GM11168 (cell line): ENCODE data around the gene UBB.

Experiments used
- in situ Hi-C: fragments of 300-500 bp; cut with MboI; formaldehyde crosslinking; loops from one replicate; pipeline ENCODE4 v1.12.0; 2022; ENCODE audit warnings: low sequenced_read_pairs; ENCODE audit not compliant: unreplicated experiment

UBB gene

GRCh38 chr17:16415031-16415924 is 34.4 kb downstream of the UBB start, which contains the start of gene TRPV2:
Gene TRPV2, plus strand, starts transcription at chr17:16415571. Its CDS starts 2,098 bp downstream, at chr17:16417669.
- in situ Hi-C loops, result loop anchor here (5.0 kb wide), 1 partner anchor 38 kb away; no protein-coding TSS in a partner anchor

GRCh38 chr17:16417399-16417798 is 36.5 kb downstream of the UBB start:
- in situ Hi-C loops, result loop anchor here (5.0 kb wide), 1 partner anchor 40 kb away; no protein-coding TSS in a partner anchor

- in situ Hi-C loops, result loop anchor here (5.0 kb wide), 1 partner anchor 41 kb away; no protein-coding TSS in a partner anchor
These were observed 37.2 kb downstream of the UBB start for GRCh38 chr17:16417896-16418684.

GRCh38 chr17:16418685-16419068 is 37.8 kb downstream of the UBB start:
- in situ Hi-C loops, result loop anchor here (5.0 kb wide), 1 partner anchor 41 kb away; no protein-coding TSS in a partner anchor

- in situ Hi-C loops, result loop anchor here (5.0 kb wide), 1 partner anchor 42 kb away; no protein-coding TSS in a partner anchor
These were observed 38.4 kb downstream of the UBB start for GRCh38 chr17:16419074-16419928.

GRCh38 chr17:16419929-16420271 is 39.0 kb downstream of the UBB start:
- in situ Hi-C loops, result loop anchor here (5.0 kb wide), 1 partner anchor 43 kb away; no protein-coding TSS in a partner anchor

GRCh38 chr17:16422416-16422815 is 41.5 kb downstream of the UBB start:
- in situ Hi-C loops, result no loop called here

- in situ Hi-C loops, result no loop called here
These were observed 42.5 kb downstream of the UBB start for GRCh38 chr17:16423226-16423872.

GRCh38 chr17:16425202-16425601 is 44.3 kb downstream of the UBB start:
- in situ Hi-C loops, result no loop called here

- in situ Hi-C loops, result no loop called here
These were observed 45.1 kb downstream of the UBB start for GRCh38 chr17:16425698-16426659.

GRCh38 chr17:16427020-16427419 is 46.1 kb downstream of the UBB start:
- in situ Hi-C loops, result no loop called here

- in situ Hi-C loops, result no loop called here
These were observed 47.4 kb downstream of the UBB start for GRCh38 chr17:16428098-16428882.

- in situ Hi-C loops, result no loop called here
These were observed 48.2 kb downstream of the UBB start for GRCh38 chr17:16429083-16429482.

- in situ Hi-C loops, result no loop called here
These were observed 49.8 kb downstream of the UBB start for GRCh38 chr17:16430650-16431049.

GRCh38 chr17:16432017-16432416 is 51.1 kb downstream of the UBB start:
- in situ Hi-C loops, result no loop called here
